ENCODE results near the gene DLGAP4. TPM values are rescaled to one million over a fixed set of nuclear protein-coding genes. Genes with fewer than 3 reads are reported as not detected.

Gene DLGAP4
- total and polyA plus RNA-seq, 9 donors: 18.2 to 75.9 (median 53.1) TPM

DNA sequence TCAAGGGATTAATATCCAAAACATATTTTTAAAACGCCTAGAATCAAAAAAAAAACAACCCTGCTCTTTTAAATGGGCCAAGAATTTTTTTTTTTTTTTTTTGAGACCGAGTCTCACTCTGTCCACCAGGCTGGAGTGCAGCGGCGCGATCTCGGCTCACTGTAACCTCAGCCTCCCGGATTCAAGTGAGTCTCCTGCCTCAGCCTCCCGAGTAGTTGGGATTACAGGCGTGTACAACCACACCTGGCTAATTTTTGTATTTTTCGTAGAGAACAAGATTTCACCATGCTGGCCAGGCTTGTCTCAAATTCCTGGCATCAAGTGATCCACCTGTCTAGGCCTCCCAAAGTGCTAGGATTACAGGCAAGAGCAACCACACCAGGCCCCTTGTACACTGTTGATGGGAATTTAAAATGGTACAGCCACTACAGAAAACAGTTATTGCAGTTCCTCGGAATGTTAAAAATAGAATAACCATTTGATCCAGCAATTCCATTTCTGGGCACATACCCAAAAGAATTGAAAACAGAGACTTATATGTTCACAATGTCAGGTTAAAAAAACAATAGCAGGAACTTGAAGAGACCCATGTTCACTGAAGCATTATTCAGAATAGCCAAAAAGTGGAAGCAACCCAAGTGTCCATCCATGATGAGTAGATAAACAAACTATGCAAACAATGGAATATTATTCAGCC is 232.0 kb downstream of the DLGAP4 start:
- peak in 1 of 5 donors; percentile 28 for DNase-seq
- TF ChIP-seq, protein P1, sequence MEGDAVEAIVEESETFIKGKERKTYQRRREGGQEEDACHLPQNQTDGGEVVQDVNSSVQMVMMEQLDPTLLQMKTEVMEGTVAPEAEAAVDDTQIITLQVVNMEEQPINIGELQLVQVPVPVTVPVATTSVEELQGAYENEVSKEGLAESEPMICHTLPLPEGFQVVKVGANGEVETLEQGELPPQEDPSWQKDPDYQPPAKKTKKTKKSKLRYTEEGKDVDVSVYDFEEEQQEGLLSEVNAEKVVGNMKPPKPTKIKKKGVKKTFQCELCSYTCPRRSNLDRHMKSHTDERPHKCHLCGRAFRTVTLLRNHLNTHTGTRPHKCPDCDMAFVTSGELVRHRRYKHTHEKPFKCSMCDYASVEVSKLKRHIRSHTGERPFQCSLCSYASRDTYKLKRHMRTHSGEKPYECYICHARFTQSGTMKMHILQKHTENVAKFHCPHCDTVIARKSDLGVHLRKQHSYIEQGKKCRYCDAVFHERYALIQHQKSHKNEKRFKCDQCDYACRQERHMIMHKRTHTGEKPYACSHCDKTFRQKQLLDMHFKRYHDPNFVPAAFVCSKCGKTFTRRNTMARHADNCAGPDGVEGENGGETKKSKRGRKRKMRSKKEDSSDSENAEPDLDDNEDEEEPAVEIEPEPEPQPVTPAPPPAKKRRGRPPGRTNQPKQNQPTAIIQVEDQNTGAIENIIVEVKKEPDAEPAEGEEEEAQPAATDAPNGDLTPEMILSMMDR (IDR thresholded peaks at IDR 0.05): no peak
- TF ChIP-seq EP300 (IDR thresholded peaks at IDR 0.05) (no peak), POLR2A (IDR thresholded peaks at IDR 0.05) (no peak)
- peaks cover 16% of the 10 kb centered on the region for H3K4me1 ChIP-seq (ENCODE audit: insufficient read depth)
- H3K4me3 ChIP-seq: no peak overlapping the region
- H3K27me3 ChIP-seq: no peaks in the 10 kb centered on the region
- H3K36me3 ChIP-seq: no peaks in the 10 kb centered on the region
- no peaks in the 10 kb centered on the region for H3K9me3 ChIP-seq
- H3K27ac ChIP-seq: peak overlapping the region in 1 of 2 donors; percentile 55
- 34 to 49% (median 44%) methylated on average over 11 of the region's 11 CpGs for WGBS, 3 donors
- intact Hi-C loops (cut with DNase I): no loop called here

DNA sequence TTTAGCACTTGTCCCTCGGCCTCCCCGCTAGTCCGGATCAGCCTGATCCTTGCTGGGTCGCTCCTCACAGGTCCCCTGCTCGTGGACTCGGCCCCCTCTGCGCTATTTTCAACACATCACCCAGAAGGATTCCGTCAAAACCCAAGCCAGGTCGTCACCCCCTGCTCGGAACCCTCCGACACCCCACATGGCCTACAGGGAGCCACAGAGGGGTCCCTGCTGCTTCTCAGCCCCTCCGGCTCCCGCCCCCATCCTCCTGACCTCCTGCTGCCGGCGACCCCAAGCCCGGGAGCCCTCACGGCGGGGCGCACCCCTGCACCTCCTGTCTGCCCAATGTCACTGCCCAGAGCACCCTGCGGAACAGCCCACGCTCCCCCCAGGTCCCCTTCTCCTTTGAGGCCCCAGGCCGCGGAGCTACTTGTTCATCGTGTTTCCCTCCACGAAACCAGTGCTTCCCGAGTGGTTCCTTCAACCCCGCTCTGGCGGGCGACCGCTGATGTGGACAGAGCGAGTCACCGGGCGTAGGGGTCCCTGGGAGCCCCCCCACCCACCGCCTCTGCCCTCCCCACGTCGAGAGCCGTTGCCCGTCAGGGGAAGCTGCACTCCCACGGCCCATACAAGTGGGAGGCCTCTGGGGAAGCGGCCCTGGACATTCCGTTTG is 234.5 kb downstream of the DLGAP4 start:
- Histone ChIP-seq H3K4me1 (ENCODE audit: insufficient read depth) (peaks cover 28% of the 10 kb centered on the region), H3K9me3 (no peaks in the 10 kb centered on the region), H3K4me3 (peak overlapping the region; percentile 90), H3K27me3 (no peaks in the 10 kb centered on the region), H3K27ac (peak overlapping the region; percentile 89 to 94), H3K36me3 (no peaks in the 10 kb centered on the region)
- peak; percentile 51 to 66 (median 65) for DNase-seq
- WGBS, 3 donors: 4 to 24% (median 7%) methylated on average over 39 to 41 of the region's 41 CpGs
- intact Hi-C loops (cut with DNase I): loop anchor here in 3 of 4 donors (5.0 to 10.0 kb wide), 3 partner anchors 73 to 796 kb away; partner anchors contain the start of gene RBM39 (in 1 of the 3)
- TF ChIP-seq EP300 (IDR thresholded peaks at IDR 0.05): no peak
- TF ChIP-seq, protein P1 (IDR thresholded peaks at IDR 0.05): no peak
- TF ChIP-seq POLR2A (IDR thresholded peaks at IDR 0.05): no peak

DNA sequence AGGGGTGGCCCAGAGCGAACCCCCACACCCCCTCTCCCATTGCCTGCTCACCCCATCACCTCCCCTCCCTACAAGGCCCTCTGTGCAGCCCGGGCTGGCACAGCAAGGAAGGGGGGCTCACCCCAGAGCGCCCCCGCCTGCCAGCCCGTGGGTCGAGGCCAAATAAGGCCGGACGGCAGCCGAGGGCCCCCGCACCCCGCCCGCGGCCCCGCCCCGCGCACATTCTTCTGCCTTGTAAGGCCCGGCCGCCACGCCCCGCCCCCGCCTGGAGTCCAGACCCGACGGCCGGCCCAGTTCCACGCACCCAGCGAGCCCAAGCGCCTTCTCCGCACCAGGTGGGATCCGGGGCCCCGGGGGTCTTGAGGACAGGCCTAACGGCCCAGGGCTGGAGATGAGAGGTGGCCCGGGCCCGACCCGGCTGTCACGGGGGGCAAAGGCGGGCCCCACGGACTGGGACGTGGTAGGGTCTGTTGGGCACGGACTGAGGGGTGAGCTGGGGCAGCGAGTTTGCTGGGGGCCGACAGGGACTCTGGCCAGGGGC is 235.2 kb downstream of the DLGAP4 start, which contains the start of gene MYL9:
MYL9 (plus strand) TSS at position 293 of the 541 bp plus-strand sequence. CDS start 3,366 bp downstream, outside the sequence.
- TF ChIP-seq, protein P1 (IDR thresholded peaks at IDR 0.05): no peak
- peak; percentile 71 for TF ChIP-seq POLR2A (IDR thresholded peaks at IDR 0.05)
- 0 to 2% (median 0%) methylated on average over 23 to 41 of the region's 41 CpGs for WGBS, 3 donors
- H3K9me3 ChIP-seq: no peaks in the 10 kb centered on the region
- intact Hi-C loops (cut with DNase I): loop anchor here in 3 of 4 donors (5.0 to 10.0 kb wide), 3 partner anchors 74 to 796 kb away; partner anchors contain the start of gene RBM39 (in 1 of the 3)
- H3K4me1 ChIP-seq (ENCODE audit: insufficient read depth): peaks cover 28% of the 10 kb centered on the region
- peak within 1 kb of the TSS; percentile 89 to 94 for H3K27ac ChIP-seq
- no peaks in the 10 kb centered on the region for H3K36me3 ChIP-seq
- H3K4me3 ChIP-seq: peak within 1 kb of the TSS; percentile 90
- peak; percentile 94 to 97 (median 96) for DNase-seq
- H3K27me3 ChIP-seq: no peaks in the 10 kb centered on the region

DNA sequence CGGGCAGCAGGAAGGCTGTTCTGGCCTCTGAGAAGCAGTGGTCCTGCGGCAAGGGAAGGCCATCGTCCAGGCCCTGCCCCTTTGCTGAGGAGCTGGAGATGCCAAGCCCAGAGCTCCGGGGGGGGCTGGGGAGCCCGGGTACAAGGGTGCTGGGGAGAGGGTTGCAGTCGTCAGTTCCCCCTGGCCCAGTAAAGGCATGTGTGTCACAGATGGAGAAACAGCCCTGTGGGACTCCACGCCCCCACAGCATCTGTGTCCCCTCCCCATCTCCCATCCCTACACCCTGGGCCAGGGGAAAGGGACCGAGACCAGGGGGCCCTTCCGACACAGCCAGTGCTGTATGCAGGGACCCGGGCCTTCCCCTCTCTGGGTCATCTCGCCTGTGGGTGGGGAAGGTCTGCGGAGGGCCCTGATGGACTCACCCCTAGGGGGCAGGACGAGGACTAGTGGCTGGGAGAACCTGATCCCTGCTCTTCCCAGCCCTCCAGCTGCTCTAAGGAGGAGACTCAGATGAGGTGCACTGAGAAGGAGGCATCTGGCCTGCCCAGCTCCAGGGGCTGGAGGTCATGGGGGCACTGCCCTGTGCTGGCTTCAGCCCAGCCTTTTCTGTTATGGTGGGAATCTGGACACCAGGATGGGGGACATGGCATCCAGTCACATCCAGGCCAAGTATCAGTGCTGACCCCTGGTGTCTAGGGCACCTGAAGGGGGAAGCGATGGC is 235.8 kb downstream of the DLGAP4 start:
- 1 to 6% (median 6%) methylated on average over 14 of the region's 14 CpGs for WGBS, 3 donors
- Histone ChIP-seq H3K4me3 (peak overlapping the region; percentile 90), H3K27ac (peak overlapping the region; percentile 89 to 94), H3K4me1 (ENCODE audit: insufficient read depth) (peaks cover 28% of the 10 kb centered on the region), H3K36me3 (no peaks in the 10 kb centered on the region), H3K27me3 (no peaks in the 10 kb centered on the region), H3K9me3 (no peaks in the 10 kb centered on the region)
- peak; percentile 61 to 78 (median 75) for DNase-seq
- TF ChIP-seq EP300 (IDR thresholded peaks at IDR 0.05) (no peak), POLR2A (IDR thresholded peaks at IDR 0.05) (peak; percentile 15)
- TF ChIP-seq, protein P1 (IDR thresholded peaks at IDR 0.05): peak; percentile 44 to 75 (median 74)
- intact Hi-C loops (cut with DNase I): loop anchor here in 3 of 4 donors (5.0 to 10.0 kb wide), 3 partner anchors 75 to 797 kb away; partner anchors contain the start of gene RBM39 (in 1 of the 3)

All from ovary (tissue), 9 donors.